Activated CD4-positive, alpha-beta memory T cell treated with anti-CD3 and anti-CD28 coated beads for 36 hours (primary cell): ENCODE data around the gene JAZF1. TPM values are rescaled to one million over a fixed set of nuclear protein-coding genes. Genes with fewer than 3 reads are reported as not detected.
"Not testable (repeated sequence)": the region's sequence is repeated elsewhere in the genome, so short reads cannot be mapped to it uniquely, and the experiment has no call there.

Experiments
- CTCF ChIA-PET: fragments of 350-600 bp; sonication (Branson Sonifier 250); formaldehyde crosslinking; loops from one replicate; lab custom pipeline; 2021; ENCODE audit warnings: antibody characterized with exemption, inconsistent platforms; lab: Charles Lee
- POLR2A ChIA-PET: fragments of 350-600 bp; sonication (Branson Sonifier 250); formaldehyde crosslinking; loops from one replicate; lab custom pipeline; 2021; ENCODE audit warnings: antibody characterized with exemption; lab: Charles Lee
- DNase-seq: peaks from one replicate; pipeline ENCODE4 v3.0.0-alpha.2; 2020
- H3K27ac Mint-ChIP-seq: one replicate; pipeline ENCODE4 v1.8.0; 2021; ENCODE audit warnings: mixed read lengths
- H3K27me3 Mint-ChIP-seq: one replicate; pipeline ENCODE4 v1.8.0; 2021; ENCODE audit warnings: mixed read lengths
- H3K36me3 Mint-ChIP-seq: one replicate; pipeline ENCODE4 v1.8.0; 2021; ENCODE audit warnings: mixed read lengths
- H3K4me1 Mint-ChIP-seq: one replicate; pipeline ENCODE4 v1.8.0; 2021; ENCODE audit warnings: low read depth, mixed read lengths
- H3K4me3 Mint-ChIP-seq: one replicate; pipeline ENCODE4 v1.8.0; 2021; ENCODE audit warnings: mild to moderate bottlenecking, mixed read lengths
- H3K9me3 Mint-ChIP-seq: one replicate; pipeline ENCODE4 v1.8.0; 2021; ENCODE audit warnings: mixed read lengths
- intact Hi-C: fragments of 100-400 bp; cut with micrococcal nuclease; formaldehyde crosslinking; loops from one replicate; pipeline ENCODE4 v1.15.1; 2023
- total RNA-seq, 2 experiments: library from RNA; stranded (reverse); gene quantifications; one replicate each; pipeline ENCODE4 v1.2.3, GENCODE V29; 2021

Gene JAZF1
- total RNA-seq, 2 experiments from 2014 or later, result 3.8 to 4.3 TPM

DNA sequence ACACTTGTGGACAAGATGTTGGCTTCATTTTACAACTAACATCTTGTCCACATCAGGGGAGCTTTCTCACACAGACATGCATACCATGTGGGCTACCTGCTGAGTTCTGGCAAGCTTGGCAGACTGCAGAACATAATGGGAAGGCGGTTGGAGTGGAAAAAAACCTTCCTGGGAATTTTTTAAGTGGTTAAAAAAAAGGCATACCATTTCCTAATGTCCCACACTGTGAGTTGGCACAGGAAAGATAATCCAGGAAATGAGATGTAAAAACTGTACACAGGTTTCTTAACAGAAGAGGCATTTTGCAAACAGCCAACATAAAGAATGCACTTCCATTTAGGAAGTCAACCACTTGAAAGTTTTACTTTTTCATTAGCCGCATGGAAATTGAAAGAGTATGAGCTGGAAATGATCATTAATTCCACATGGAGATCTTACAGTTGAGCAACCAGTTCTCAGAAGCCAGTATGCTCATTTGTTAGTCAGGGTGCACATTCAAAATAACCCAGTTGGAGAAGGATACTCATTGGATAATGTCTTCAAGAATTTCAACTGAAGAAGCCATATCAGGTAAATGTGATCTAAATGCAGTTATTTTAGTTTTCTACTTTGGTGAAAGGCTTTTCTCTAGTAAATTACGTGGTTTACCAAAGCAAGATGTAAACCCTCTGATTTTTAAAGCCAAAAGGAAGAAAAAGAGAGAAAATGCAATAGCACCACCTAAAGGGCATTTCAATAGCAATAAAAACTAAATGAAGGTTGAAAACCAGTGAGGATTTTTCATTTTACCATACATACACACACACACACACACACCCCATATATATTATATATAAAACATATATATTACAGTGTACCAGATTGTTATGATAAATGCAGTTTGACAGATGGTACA lies 246.7 kb downstream of the JAZF1 start:
- no peak overlapping the region for H3K27ac Mint-ChIP-seq
- DNase-seq, result no peak
- intact Hi-C loops, result loop anchor here (5.0 kb wide), 1 partner anchor 722 kb away; no protein-coding TSS in a partner anchor
- ChIA-PET POLR2A (interaction anchor here (0.9 kb wide), 1 partner anchor 12 kb away, joined by 3 read pairs; no protein-coding TSS in a partner anchor), CTCF (interaction anchor here (0.8 to 1.3 kb wide), 3 partner anchors 13 to 292 kb away, joined by 3 read pairs; no protein-coding TSS in a partner anchor)
- H3K36me3 Mint-ChIP-seq, result no peaks in the 10 kb centered on the region
- H3K4me3 Mint-ChIP-seq, result no peak overlapping the region
- H3K4me1 Mint-ChIP-seq, result no peaks in the 10 kb centered on the region
- H3K27me3 Mint-ChIP-seq, result no peaks in the 10 kb centered on the region
- no peaks in the 10 kb centered on the region for H3K9me3 Mint-ChIP-seq

DNA sequence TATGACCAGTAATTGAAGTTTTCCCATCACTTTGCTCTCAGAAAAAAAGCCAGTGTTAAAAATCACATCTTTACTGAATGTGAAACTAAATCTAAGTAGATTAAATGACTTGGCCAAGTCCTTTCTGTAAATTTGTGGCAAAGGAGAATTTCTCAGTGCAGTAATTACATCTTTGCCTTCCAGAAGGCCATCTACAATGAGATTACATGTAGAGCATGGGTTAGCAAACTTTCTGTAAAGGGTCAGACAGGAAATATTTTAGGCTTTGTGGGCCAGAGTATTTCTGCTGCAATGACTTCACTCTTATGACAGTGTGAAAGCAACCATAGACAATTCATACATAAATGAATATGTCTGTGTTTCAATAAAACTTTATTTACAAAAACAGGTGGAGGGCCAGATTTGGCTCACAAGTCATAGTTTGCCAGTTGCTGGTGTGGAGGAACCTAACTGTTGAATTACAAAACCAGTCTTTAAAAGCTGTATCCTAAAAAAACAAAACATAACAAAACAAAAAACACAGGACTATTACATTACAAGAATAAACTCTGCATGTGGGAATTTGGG lies 249.6 kb downstream of the JAZF1 start:
- no peak for DNase-seq
- POLR2A ChIA-PET, result no interaction called here
- H3K27me3 Mint-ChIP-seq, result no peaks in the 10 kb centered on the region
- H3K27ac Mint-ChIP-seq, result no peak overlapping the region
- no peaks in the 10 kb centered on the region for H3K4me1 Mint-ChIP-seq
- CTCF ChIA-PET, result no interaction called here
- no peaks in the 10 kb centered on the region for H3K9me3 Mint-ChIP-seq
- intact Hi-C loops, result loop anchor here (5.0 kb wide), 1 partner anchor 719 kb away; no protein-coding TSS in a partner anchor
- no peaks in the 10 kb centered on the region for H3K36me3 Mint-ChIP-seq
- H3K4me3 Mint-ChIP-seq, result no peak overlapping the region

DNA sequence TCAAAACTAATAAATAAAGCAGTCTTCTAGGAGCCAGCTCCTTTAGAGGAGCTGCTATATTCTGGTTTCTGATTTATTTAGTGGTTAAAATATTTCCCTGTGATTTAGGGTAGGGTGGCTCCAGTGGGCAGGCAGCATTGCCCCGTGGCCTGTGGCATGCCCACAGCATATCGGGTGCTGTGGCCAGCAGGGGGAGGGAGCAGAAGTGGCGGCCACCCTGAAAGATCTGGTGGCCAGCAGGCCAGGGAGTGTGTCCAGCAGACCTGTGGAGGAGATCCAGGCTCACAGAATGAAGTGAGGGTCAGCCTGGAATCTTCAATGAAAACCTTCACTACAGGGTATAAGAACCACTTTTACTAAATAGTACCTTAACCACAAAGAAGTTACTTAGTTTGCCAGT lies 251.5 kb downstream of the JAZF1 start:
- Mint-ChIP-seq H3K36me3 (no peaks in the 10 kb centered on the region), H3K27me3 (no peaks in the 10 kb centered on the region), H3K27ac (no peak overlapping the region), H3K4me3 (no peak overlapping the region), H3K4me1 (no peaks in the 10 kb centered on the region), H3K9me3 (no peaks in the 10 kb centered on the region)
- no peak for DNase-seq
- intact Hi-C loops, result loop anchor here (10.0 kb wide), 2 partner anchors 166 to 244 kb away; no protein-coding TSS in a partner anchor
- ChIA-PET POLR2A (no interaction called here), CTCF (interaction anchor here (0.9 kb wide), 1 partner anchor 9 kb away, joined by 4 read pairs; no protein-coding TSS in a partner anchor)

DNA sequence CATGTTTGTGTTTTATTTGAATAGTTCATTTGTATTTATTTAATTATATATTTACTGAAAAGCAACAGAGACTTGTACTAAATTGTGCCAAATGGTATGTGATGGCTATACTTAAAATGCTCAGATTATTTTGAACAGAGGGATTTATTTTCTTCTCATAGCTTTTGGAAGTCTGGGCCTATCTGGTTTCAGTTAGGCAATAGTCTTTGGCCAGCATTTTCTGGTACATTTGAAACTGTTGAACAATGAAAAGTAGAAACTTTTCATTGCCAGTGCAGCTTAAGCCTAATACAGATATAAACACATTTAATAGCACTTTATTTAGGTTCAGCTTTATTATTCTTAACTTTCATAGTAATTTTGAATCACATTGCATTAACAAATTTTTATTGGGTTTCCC lies 252.6 kb downstream of the JAZF1 start:
- no peak for DNase-seq
- H3K27me3 Mint-ChIP-seq, result no peaks in the 10 kb centered on the region
- intact Hi-C loops, result loop anchor here (10.0 kb wide), 2 partner anchors 167 to 243 kb away; no protein-coding TSS in a partner anchor
- CTCF ChIA-PET, result interaction anchor here (0.9 kb wide), 1 partner anchor 8 kb away, joined by 4 read pairs; no protein-coding TSS in a partner anchor
- no peaks in the 10 kb centered on the region for H3K4me1 Mint-ChIP-seq
- no peaks in the 10 kb centered on the region for H3K36me3 Mint-ChIP-seq
- no peak overlapping the region for H3K4me3 Mint-ChIP-seq
- POLR2A ChIA-PET, result no interaction called here
- H3K9me3 Mint-ChIP-seq, result no peaks in the 10 kb centered on the region
- H3K27ac Mint-ChIP-seq, result no peak overlapping the region

DNA sequence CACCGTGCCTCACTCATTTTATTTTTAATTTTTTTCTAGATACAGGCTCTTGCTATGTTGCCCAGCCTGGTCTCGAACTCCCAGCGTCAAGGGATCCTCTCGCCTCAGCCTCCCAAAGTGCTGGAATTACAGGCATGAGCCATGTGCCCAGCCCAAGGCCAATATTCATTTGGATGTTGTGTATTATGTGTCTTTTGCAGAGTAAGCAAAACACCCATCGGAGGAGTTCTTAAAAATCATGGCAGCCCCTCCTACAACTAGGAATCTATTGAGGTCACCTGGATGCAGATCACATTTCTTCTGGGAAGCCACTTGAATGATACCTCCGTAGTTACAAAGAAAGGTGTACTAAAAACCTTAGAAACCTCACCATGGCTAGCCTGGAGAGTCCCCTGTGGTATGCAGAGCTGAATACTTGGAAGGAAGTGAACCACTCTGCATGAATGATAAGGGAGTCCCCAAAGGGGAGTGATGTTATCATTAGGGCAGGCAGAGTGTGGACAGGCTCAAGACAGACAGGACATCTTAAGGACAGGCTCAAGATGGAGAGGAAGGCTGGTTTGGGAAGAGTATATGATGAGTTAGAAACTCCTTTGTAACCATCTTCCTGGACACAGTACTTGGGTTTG lies 254.9 kb downstream of the JAZF1 start:
- CTCF ChIA-PET, result interaction anchor here (1.2 kb wide), 1 partner anchor 94 kb away, joined by 3 read pairs; no protein-coding TSS in a partner anchor
- no peak overlapping the region for H3K27ac Mint-ChIP-seq

GRCh38 chr7:27923642-27923980 lies 257.0 kb downstream of the JAZF1 start:
- intact Hi-C loops, result loop anchor here (10.0 kb wide), 2 partner anchors 171 to 239 kb away; no protein-coding TSS in a partner anchor
- no peaks in the 10 kb centered on the region for H3K4me1 Mint-ChIP-seq
- DNase-seq, result no peak
- no peaks in the 10 kb centered on the region for H3K9me3 Mint-ChIP-seq
- no peaks in the 10 kb centered on the region for H3K36me3 Mint-ChIP-seq
- no peak overlapping the region for H3K27ac Mint-ChIP-seq
- H3K4me3 Mint-ChIP-seq, result no peak overlapping the region
- CTCF ChIA-PET, result interaction anchor here (1.2 kb wide), 1 partner anchor 97 kb away, joined by 4 read pairs; no protein-coding TSS in a partner anchor
- no peaks in the 10 kb centered on the region for H3K27me3 Mint-ChIP-seq
- POLR2A ChIA-PET, result no interaction called here

More for the DNA sequence above, 254.9 kb downstream of the JAZF1 start:
- Mint-ChIP-seq H3K4me1 (no peaks in the 10 kb centered on the region), H3K36me3 (no peaks in the 10 kb centered on the region), H3K4me3 (no peak overlapping the region), H3K9me3 (no peaks in the 10 kb centered on the region), H3K27me3 (no peaks in the 10 kb centered on the region)
- intact Hi-C loops, result loop anchor here (10.0 kb wide), 2 partner anchors 169 to 241 kb away; no protein-coding TSS in a partner anchor
- no peak for DNase-seq
- POLR2A ChIA-PET, result no interaction called here

DNA sequence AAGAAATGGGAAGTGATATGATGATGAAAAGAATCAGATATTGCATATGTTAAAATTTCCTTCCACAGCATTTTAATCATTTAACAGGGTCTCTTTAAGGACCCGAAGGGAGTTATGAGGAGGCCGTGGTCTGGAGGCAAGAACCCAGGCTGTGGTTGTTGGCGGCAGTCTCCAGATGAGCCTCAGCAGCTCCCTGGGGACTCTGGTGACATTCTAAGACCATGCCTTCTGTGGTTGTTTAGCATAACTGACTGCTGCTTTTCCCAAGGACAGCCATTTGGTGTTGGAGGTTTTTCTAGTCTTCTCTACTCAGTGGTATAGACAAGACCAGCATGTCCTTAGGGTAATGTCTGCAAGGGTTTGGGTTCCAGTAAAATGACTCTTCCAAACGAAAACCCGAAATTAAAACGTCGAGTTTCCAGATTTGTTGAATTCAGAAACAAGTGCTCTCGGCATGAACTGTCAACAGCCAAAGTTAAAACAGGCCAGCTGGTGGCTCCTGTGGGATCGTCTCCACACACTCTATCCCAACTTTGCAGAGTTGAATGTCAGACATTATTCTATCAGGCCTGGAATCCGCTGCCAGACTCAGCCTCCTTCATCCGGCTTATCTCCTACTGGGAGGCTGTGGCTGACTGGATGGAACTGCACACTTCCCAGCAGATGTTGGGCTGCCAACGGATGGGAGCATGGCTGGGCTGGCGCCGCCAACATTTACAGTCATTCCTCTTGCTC lies 257.5 kb downstream of the JAZF1 start:
- intact Hi-C loops, result loop anchor here (10.0 kb wide), 2 partner anchors 172 to 238 kb away; no protein-coding TSS in a partner anchor
- no peaks in the 10 kb centered on the region for H3K36me3 Mint-ChIP-seq

GRCh38 chr7:27922389-27922788 lies 258.2 kb downstream of the JAZF1 start:
- CTCF ChIA-PET, DNase-seq, H3K27ac Mint-ChIP-seq, H3K36me3 Mint-ChIP-seq, H3K4me3 Mint-ChIP-seq, POLR2A ChIA-PET, H3K9me3 Mint-ChIP-seq, H3K27me3 Mint-ChIP-seq, H3K4me1 Mint-ChIP-seq: not testable (repeated sequence)
- intact Hi-C loops, result loop anchor here (10.0 kb wide), 2 partner anchors 172 to 238 kb away; no protein-coding TSS in a partner anchor

More for the DNA sequence above, 257.5 kb downstream of the JAZF1 start:
- H3K4me1 Mint-ChIP-seq, result no peaks in the 10 kb centered on the region
- DNase-seq, result no peak
- ChIA-PET CTCF (no interaction called here), POLR2A (no interaction called here)
- H3K27me3 Mint-ChIP-seq, result no peaks in the 10 kb centered on the region
- no peak overlapping the region for H3K4me3 Mint-ChIP-seq
- H3K9me3 Mint-ChIP-seq, result no peaks in the 10 kb centered on the region
- no peak overlapping the region for H3K27ac Mint-ChIP-seq

DNA sequence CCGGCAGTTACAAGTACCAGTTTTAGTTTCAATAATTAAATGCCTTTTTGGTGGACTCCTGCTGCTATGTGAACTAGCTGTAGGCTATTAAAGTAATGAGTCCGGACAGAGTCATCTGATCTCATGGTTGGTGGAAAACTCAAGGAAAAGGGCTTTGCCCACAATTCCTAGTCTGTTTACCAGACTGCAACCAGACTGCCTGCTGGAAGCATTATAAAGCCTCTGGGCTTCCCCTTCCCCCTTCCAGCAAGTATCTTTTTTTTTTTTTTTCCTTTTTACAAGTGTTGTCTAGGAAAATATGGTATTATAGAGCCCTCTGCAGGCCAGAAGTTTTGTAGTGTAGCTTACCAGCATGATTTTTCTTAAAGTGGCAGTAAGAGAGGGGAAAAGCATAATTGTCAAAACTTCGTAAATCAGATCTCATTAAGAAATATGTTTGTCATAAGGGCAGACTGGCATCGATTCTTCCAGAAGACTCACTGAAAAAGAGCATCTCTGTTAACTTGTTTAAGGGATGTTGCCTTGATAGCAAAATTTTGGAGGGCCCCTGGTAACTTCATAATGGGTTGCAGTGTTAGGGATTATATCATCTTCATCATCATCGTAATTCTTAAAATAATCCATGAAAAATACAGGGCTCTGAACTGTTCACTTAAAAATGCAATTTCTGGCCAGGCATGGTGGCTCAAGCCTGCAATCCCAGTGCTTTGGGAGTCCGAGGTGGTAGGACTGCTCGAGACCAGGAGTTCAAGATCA lies 259.3 kb downstream of the JAZF1 start:
- POLR2A ChIA-PET, result no interaction called here

DNA sequence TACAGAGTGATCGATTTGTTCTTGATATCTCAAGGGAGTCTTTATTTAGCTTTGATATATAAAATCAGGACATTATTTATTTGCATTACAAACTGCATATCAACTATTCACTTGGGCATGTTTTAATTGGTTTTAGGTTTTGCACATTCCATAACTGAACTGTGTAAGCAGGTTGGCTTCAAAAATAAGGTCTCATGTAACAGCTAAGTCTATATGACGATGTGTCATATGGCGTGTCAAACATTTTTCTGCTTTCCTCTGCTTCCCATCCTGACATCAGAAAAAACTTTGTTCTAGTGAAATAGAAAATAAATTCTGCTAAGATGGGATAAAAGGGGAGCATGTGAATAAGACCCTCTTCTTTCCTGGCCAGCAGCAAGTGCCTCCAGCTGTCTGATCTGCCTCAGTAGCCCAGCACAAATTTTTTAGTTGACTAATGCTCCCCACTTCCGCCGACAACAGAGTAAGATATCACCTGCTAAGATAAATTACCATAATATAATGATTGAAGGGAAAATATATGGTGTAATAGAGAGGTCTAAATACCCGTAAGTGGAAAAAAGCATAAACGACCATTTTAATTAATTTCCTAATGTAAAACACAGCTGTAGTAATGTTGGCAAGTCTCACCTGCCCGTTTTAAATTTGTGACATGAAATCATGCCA lies 260.2 kb downstream of the JAZF1 start:
- Mint-ChIP-seq H3K4me3 (no peak overlapping the region), H3K27me3 (no peaks in the 10 kb centered on the region), H3K9me3 (peaks cover 2% of the 10 kb centered on the region), H3K27ac (no peak overlapping the region), H3K36me3 (peaks cover 5% of the 10 kb centered on the region), H3K4me1 (no peaks in the 10 kb centered on the region)
- intact Hi-C loops, result loop anchor here (2.0 to 10.0 kb wide), 3 partner anchors 174 to 726 kb away; no protein-coding TSS in a partner anchor
- POLR2A ChIA-PET, result interaction anchor here (0.6 kb wide), 1 partner anchor 330 kb away, joined by 5 read pairs; no protein-coding TSS in a partner anchor
- DNase-seq, result no peak
- CTCF ChIA-PET, result interaction anchor here (0.8 to 2.7 kb wide), 19 partner anchors 8 to 741 kb away, joined by 3 to 23 read pairs (median 4); no protein-coding TSS in a partner anchor

More for the DNA sequence above, 259.3 kb downstream of the JAZF1 start:
- CTCF ChIA-PET, result interaction anchor here (0.7 to 2.7 kb wide), 14 partner anchors 12 to 728 kb away, joined by 3 to 23 read pairs (median 4); no protein-coding TSS in a partner anchor
- intact Hi-C loops, result loop anchor here (2.0 to 10.0 kb wide), 3 partner anchors 174 to 726 kb away; no protein-coding TSS in a partner anchor
- H3K4me1 Mint-ChIP-seq, result no peaks in the 10 kb centered on the region
- H3K9me3 Mint-ChIP-seq, result peaks cover 2% of the 10 kb centered on the region
- H3K27ac Mint-ChIP-seq, result no peak overlapping the region
- no peak for DNase-seq
- H3K4me3 Mint-ChIP-seq, result no peak overlapping the region
- no peaks in the 10 kb centered on the region for H3K27me3 Mint-ChIP-seq
- H3K36me3 Mint-ChIP-seq, result peaks cover 4% of the 10 kb centered on the region
